GM23248 (cell line): ENCODE data around the gene CACNA1C.

ENCODE experiments used
- EZH2 ChIP-seq: fragments of 200-600 bp; sonication (generic); IDR thresholded peaks from 2 replicates; pipeline ENCODE4 v1.6.1; 2018; ENCODE audit warnings: antibody characterized with exemption, mild to moderate bottlenecking; ENCODE audit not compliant: insufficient read depth, poor library complexity, severe bottlenecking
- EZH2phosphoT487 ChIP-seq: fragments of 200-600 bp; sonication (generic); IDR thresholded peaks from 2 replicates; pipeline ENCODE4 v1.6.1; 2018; ENCODE audit warnings: antibody characterized with exemption, moderate library complexity, mild to moderate bottlenecking, low read depth; ENCODE audit not compliant: insufficient read depth

DNA sequence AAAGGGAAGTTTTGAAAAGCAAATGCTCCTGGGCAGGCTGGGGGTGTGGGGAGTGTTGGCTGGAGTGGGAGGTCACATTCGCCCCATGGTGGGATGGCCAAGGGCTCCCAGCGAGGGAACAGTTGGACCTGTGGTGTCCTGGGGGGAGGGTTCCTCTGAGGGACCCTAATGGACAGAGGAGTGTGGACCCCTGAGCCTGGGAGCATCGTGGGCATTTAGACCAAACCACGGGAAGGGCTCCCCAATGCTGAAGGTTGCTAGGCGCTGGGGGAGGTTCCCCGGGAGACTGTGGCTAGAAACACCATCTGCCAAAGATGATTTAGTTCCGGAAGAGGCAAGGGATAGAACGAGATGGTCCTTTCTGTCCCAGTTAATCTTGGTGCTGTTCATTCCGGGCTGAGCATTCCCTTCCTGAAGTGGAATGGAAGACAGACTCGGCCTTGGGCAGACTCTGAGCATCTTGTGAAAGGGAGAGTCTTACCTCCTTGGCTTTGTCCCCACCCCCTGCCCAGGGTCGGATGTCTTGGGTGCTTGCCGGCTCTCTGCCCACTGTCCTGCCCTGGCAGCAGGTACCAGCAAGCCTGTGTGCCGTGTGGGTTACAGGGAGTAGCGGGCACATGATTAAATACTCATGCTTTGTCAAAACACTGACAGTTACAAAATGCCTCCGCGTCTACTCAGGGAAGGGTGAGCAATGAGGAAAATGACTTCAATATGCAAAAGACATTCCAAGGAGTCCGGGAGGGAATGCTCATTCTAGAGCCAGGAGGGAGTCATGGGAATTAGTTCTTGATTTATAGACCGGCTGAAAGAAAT lies 215.9 kb downstream of the CACNA1C start:
- no peak for TF ChIP-seq EZH2phosphoT487
- no peak for TF ChIP-seq EZH2
